Choroid plexus epithelial cell (primary cell): ENCODE results near the gene KCNMA1.
A peak's percentile ranks its signal among the peaks of the same experiment; 100 is the strongest.

Experiments
- DNase-seq: peaks from one replicate; pipeline ENCODE4 v3.0.0-alpha.2; 2010; ENCODE audit warnings: low read depth
- H3K4me3 ChIP-seq: 2 replicates; pipeline ENCODE4 v1.5.1; 2011; ENCODE audit warnings: low read depth, mild to moderate bottlenecking, control low read depth, low read length, moderate library complexity
- TF ChIP-seq, protein P1 (sequence below): conservative IDR thresholded peaks from 2 replicates; pipeline ENCODE4 v1.5.1; 2011; ENCODE audit warnings: low read depth, mild to moderate bottlenecking, control low read depth, inconsistent platforms, low read length, moderate library complexity

The KCNMA1 gene

GRCh38 chr10:77381750-77382149 is 255.9 kb downstream of the KCNMA1 start:
- DNase-seq: no peak
- H3K4me3 ChIP-seq: no peak overlapping the region
- TF ChIP-seq, protein P1, sequence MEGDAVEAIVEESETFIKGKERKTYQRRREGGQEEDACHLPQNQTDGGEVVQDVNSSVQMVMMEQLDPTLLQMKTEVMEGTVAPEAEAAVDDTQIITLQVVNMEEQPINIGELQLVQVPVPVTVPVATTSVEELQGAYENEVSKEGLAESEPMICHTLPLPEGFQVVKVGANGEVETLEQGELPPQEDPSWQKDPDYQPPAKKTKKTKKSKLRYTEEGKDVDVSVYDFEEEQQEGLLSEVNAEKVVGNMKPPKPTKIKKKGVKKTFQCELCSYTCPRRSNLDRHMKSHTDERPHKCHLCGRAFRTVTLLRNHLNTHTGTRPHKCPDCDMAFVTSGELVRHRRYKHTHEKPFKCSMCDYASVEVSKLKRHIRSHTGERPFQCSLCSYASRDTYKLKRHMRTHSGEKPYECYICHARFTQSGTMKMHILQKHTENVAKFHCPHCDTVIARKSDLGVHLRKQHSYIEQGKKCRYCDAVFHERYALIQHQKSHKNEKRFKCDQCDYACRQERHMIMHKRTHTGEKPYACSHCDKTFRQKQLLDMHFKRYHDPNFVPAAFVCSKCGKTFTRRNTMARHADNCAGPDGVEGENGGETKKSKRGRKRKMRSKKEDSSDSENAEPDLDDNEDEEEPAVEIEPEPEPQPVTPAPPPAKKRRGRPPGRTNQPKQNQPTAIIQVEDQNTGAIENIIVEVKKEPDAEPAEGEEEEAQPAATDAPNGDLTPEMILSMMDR: no peak

DNA sequence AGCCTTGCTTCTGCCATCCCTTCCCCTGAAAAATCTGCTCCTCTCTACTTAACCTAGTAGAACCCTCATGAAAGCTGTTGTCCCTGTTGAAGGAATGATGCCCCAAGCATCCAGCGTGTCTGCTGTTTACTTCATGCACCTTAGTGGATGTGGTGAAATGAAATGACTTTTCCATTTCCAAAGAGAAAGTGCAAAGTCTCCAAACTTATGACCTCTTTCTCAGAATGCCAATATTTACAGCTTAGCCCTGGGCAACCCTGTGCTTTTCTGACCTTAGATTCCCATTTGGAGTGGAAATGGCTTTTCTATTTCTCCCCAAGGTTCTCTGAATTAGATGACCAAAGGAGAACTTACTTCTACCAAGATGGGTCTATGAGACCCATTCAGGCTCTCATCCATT is 256.9 kb downstream of the KCNMA1 start:
- H3K4me3 ChIP-seq: no peak overlapping the region
- no peak for DNase-seq
- TF ChIP-seq, protein P1: no peak

DNA sequence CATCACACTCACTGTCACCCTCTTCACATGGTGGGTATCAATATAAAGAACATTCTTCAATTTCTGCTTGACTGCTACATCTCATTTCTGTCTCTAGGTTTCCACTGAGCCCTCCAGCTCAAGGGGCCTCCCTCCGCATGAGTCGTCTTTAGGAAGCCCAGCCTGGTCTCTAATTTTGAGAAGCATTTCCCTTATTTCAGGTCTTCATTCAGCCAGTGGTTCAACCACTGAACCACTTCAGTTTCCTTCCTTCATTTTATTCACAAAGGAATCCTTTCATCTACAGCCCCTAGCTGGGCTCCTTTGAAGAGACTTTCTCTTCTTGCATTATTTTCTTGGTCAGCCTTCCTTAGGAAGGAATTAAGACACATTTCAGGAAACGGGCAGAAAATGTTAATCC is 257.4 kb downstream of the KCNMA1 start:
- no peak overlapping the region for H3K4me3 ChIP-seq
- TF ChIP-seq, protein P1: no peak
- no peak for DNase-seq

- H3K4me3 ChIP-seq: no peak overlapping the region
- TF ChIP-seq, protein P1: no peak
- DNase-seq: no peak
Measured at GRCh38 chr10:77378366-77379349, 258.9 kb downstream of the KCNMA1 start.

- no peak overlapping the region for H3K4me3 ChIP-seq
- DNase-seq: no peak
- TF ChIP-seq, protein P1: peak; percentile 3
Measured at GRCh38 chr10:77377678-77378352, 259.8 kb downstream of the KCNMA1 start.

DNA sequence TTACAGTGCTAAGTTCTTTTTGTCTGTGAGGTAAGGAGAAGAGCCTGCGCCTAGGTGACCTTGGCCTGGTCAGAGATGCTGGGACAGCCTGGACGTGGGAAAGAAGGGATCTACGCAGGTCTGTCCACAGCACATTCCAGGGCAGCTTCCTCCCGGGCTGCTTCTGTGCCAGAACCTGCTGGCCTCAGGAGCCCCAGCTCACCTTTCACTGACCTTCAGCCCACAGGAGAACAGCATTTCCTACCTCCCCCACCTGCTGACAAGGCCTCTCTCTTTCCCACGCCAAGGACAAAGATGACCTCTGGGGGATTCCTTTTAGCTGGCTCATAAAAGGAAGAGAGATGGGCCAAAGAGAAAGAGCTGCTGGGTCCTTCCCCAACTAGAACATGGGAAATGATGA is 260.6 kb downstream of the KCNMA1 start:
- TF ChIP-seq, protein P1: no peak
- peak; percentile 40 for DNase-seq
- no peak overlapping the region for H3K4me3 ChIP-seq
